NCI-H187 (cell line): ENCODE measurements around the gene SFXN5.
"Not testable (repeated sequence)": the region's sequence is repeated elsewhere in the genome, so short reads cannot be mapped to it uniquely, and the experiment has no call there.

ENCODE experiments used
- DNase-seq, 2 experiments: peaks; one replicate each; lab custom pipeline; 2025; lab: John Stamatoyannopoulos, UW

Gene SFXN5

GRCh38 chr2:73100956-73101355, 29.4 kb upstream of the SFXN5 start:
- DNase-seq, result no peak

- no peak for DNase-seq
Observed at GRCh38 chr2:73099486-73099885, 28.0 kb upstream of the SFXN5 start.

- DNase-seq, result no peak
Observed at GRCh38 chr2:73095910-73096309, 24.4 kb upstream of the SFXN5 start.

- DNase-seq, result not testable (repeated sequence)
Observed at GRCh38 chr2:73093601-73094218, 22.2 kb upstream of the SFXN5 start.

- DNase-seq, result no peak
Observed at GRCh38 chr2:73092146-73092783, 20.8 kb upstream of the SFXN5 start.

- no peak for DNase-seq
Observed at GRCh38 chr2:73091696-73092095, 20.2 kb upstream of the SFXN5 start.

- no peak for DNase-seq
Observed at GRCh38 chr2:73091164-73091563, 19.7 kb upstream of the SFXN5 start.

GRCh38 chr2:73089270-73090030, 17.9 kb upstream of the SFXN5 start:
- no peak for DNase-seq

- DNase-seq, result no peak
Observed at GRCh38 chr2:73088703-73089102, 17.2 kb upstream of the SFXN5 start.

GRCh38 chr2:73088211-73088610, 16.7 kb upstream of the SFXN5 start:
- no peak for DNase-seq

- no peak for DNase-seq
Observed at GRCh38 chr2:73087311-73087710, 15.8 kb upstream of the SFXN5 start.

- DNase-seq, result peak in 1 of 2 experiments; percentile 3
Observed at GRCh38 chr2:73085691-73086090, 14.2 kb upstream of the SFXN5 start.

- no peak for DNase-seq
Observed at GRCh38 chr2:73084971-73085370, 13.5 kb upstream of the SFXN5 start.

GRCh38 chr2:73083886-73084800, 12.6 kb upstream of the SFXN5 start:
- no peak for DNase-seq

- no peak for DNase-seq
Observed at GRCh38 chr2:73082523-73083410, 11.3 kb upstream of the SFXN5 start.

GRCh38 chr2:73081181-73081671, 9.7 kb upstream of the SFXN5 start:
- DNase-seq, result no peak

GRCh38 chr2:73080321-73081131, 9.0 kb upstream of the SFXN5 start:
- no peak for DNase-seq

- DNase-seq, result no peak
Observed at GRCh38 chr2:73079636-73080035, 8.1 kb upstream of the SFXN5 start.

GRCh38 chr2:73078457-73079411, 7.2 kb upstream of the SFXN5 start:
- no peak for DNase-seq
